Measurements from ENCODE around the gene NPAS2.

The NPAS2 gene

DNA sequence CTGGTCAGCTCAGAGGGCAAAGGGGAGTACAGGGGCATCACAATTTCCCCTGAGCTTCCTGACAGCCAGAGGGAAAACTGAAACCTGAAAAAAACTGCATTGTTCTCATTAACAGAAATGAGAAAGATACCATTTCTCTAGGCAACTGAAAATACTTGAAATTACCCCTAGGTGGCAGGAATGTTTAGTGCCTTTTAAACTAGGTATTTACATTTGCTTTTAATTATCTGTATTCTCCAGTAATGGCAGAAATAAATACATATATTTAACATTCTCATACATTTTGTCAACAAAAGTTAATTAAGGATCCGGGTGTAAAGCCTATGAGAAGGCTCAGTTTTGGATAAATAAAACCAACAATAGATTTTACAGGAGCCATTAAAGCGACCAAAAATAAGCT, 216.6 kb downstream of the NPAS2 start:
- in situ Hi-C loops (cut with HindIII; ENCODE audit: low sequenced_read_pairs): loop anchor here (25.0 kb wide), 1 partner anchor 176 kb away; no protein-coding TSS in a partner anchor

- in situ Hi-C loops (cut with HindIII; ENCODE audit: low sequenced_read_pairs): loop anchor here (25.0 kb wide), 1 partner anchor 175 kb away; no protein-coding TSS in a partner anchor
Observed at GRCh38 chr2:101037161-101037755, 217.3 kb downstream of the NPAS2 start.

DNA sequence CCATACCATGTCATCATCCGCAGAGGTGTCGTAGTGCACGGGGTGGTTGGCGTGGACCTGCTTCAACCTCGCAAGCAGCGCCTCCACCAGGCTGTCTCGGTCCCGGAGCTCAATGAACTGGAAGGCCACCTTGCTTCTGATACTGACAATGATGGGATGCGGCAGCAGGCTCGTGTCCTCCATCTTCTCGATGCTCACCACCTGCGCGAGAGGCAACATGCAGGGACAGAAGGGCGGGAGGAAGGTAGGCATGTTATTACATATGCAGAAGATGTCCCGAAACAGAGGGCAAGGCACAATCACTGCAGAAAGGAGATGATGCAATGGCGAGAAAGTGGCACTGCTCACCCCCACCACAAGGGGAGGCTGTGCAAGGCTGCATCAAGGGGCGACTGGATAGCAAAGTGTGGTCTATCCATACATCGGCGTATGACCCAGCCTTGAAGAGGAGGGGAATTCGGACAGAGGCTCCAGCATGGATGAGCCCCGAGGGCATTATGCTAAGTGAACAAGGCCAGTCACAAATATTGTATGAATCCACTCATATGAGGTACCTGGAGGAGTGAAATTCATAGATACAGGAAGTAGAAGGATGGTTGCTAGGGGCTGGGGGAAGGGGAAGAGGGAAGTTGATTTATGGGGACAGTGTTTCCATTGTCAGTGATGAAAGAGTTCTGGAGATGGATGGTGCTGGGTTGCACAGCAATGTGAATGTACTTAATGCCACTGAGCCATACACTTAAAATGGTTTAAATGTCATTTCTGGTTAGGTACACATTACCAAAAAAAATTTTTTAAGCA, 218.7 kb downstream of the NPAS2 start:
- in situ Hi-C loops (cut with HindIII; ENCODE audit: low sequenced_read_pairs): loop anchor here (25.0 kb wide), 1 partner anchor 174 kb away; no protein-coding TSS in a partner anchor

DNA sequence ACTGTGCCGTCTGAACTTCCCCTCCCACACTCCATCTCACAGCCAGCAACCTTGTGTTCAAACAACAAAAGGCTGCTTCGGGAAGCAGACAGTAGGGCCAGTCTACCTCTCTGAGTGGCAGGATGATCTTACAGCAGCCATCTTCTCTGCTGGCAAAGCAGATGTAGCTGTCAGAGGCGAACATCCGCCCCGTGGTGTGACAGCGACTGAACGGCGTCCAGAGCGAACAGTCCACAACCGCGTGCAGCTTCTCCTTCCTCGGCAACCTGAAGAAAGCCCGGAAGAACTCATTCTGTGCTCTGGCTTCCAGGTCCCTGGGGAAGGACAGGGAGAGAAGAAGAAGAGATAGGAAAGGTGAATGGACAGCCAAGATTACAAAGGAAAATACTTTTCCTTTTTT, 220.1 kb downstream of the NPAS2 start:
- in situ Hi-C loops (cut with HindIII; ENCODE audit: low sequenced_read_pairs): loop anchor here (25.0 kb wide), 1 partner anchor 172 kb away; no protein-coding TSS in a partner anchor

DNA sequence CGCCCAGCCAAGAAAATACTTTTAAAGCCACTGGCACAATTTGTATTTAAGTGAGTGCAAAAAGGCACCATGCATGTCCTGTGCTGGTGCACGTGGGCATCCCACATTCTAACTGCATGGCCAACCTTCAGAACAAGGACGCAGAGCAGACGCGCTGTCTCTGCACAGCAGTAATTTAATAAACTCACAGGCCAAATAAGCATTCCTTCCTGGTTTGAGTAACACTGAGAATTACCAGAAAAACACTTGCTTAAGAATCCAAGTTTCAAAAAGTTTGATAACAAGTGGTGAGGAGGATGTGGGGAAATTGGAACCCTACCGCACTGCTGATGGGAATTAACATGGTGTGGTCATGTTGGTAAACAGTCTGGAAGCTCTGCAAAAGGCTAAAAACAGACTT, 220.8 kb downstream of the NPAS2 start:
- in situ Hi-C loops (cut with HindIII; ENCODE audit: low sequenced_read_pairs): loop anchor here (25.0 kb wide), 1 partner anchor 172 kb away; no protein-coding TSS in a partner anchor

DNA sequence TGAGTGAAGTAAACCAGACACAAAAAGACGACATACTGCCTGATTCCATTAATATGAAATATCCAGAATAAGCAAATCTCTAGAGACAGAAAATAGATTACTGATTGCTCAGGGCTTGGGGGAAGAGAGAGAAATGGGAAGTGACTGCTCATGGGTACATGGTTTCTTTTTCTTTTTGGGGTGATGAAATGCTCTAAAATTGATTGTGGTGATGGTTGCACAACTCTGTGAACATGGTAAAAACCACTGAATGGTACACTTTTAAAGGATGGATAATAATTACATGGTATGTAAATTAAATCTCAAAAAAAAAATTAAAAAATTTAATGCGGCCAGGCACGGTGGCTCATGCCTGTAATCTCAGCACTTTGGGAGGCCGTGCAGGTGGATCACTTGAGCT, 221.5 kb downstream of the NPAS2 start:
- in situ Hi-C loops (cut with HindIII; ENCODE audit: low sequenced_read_pairs): loop anchor here (25.0 kb wide), 1 partner anchor 171 kb away; no protein-coding TSS in a partner anchor

DNA sequence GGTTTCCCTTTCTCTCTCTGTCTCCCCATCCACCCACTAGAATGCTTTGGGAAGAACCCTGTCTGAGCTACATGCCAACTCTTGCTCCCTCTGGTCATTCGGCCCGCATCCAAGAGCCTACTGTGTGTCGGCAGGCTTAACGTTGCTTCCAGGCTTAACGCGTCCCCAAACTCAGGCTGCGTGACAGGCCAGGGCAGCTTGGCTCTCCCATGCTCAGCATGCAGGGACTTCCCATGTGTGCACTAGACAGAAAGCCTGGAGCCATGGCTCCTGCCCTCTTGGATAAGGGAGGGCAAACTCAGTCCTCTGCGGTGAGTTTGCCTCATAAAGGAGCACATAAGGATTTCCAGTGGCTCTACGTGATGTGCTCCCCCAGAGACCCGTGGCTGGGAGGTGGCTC, 225.4 kb downstream of the NPAS2 start:
- in situ Hi-C loops (cut with HindIII; ENCODE audit: low sequenced_read_pairs): loop anchor here (25.0 kb wide), 1 partner anchor 167 kb away; no protein-coding TSS in a partner anchor
